Heart left ventricle (tissue), 16 donors: ENCODE measurements around the gene MATK. TPM values are rescaled to one million over a fixed set of nuclear protein-coding genes. Genes with fewer than 3 reads are reported as not detected.

Source experiments
- ATAC-seq, 4 donors: fragments of 200-7000 bp; cut with Tn5 transposase; one replicate each; pipeline ENCODE4 v1.9.1; 2020 to 2022; ENCODE audit warnings: moderate library complexity in 4 of 4, mild to moderate bottlenecking in 3 of 4, moderate number of reproducible peaks in 1 of 4
- DNase-seq, 5 donors: peaks; one replicate each; pipeline ENCODE4 v3.0.0-alpha.2; 2020
- H3K27ac ChIP-seq, 12 donors: fragments of 200-600 bp; sonication (generic) in 4 of 12; one replicate each; pipeline versions ENCODE4 v1.5.0 to v1.8.0; 2016 to 2022; ENCODE audit warnings: mild to moderate bottlenecking in 2 of 12
- H3K27me3 ChIP-seq, 9 donors: fragments of 200-600 bp; sonication (generic) in 2 of 9; one replicate each; pipeline versions ENCODE4 v1.5.1 to v1.8.0; 2016 to 2022; ENCODE audit warnings: mild to moderate bottlenecking in 3 of 9
- H3K36me3 ChIP-seq, 9 donors: fragments of 200-600 bp; sonication (generic) in 2 of 9; one replicate each; pipeline versions ENCODE4 v1.5.0 to v1.8.0; 2018 to 2022; ENCODE audit warnings: mild to moderate bottlenecking in 2 of 9
- H3K4me1 ChIP-seq, 12 donors: fragments of 200-600 bp; sonication (generic) in 4 of 12; one replicate each; pipeline versions ENCODE4 v1.5.0 to v1.8.0; 2016 to 2022; ENCODE audit warnings: mild to moderate bottlenecking in 3 of 12
- H3K4me3 ChIP-seq, 12 donors: fragments of 200-600 bp; sonication (generic) in 4 of 12; one replicate each; pipeline versions ENCODE4 v1.5.0 to v1.8.0; 2017 to 2022; ENCODE audit warnings: mild to moderate bottlenecking in 9 of 12, moderate library complexity in 4 of 12
- H3K9me3 ChIP-seq, 12 donors: fragments of 200-600 bp; sonication (generic) in 4 of 12; one replicate each; pipeline versions ENCODE4 v1.5.0 to v1.8.0; 2016 to 2022; ENCODE audit warnings: mild to moderate bottlenecking in 1 of 12
- POLR2A ChIP-seq, 2 donors: fragments of 450-650 bp; IDR thresholded peaks; one replicate each; pipeline ENCODE4 v1.6.1; 2017; ENCODE audit warnings: antibody characterized with exemption in 2 of 2, mild to moderate bottlenecking in 2 of 2, moderate library complexity in 2 of 2
- WGBS, 4 donors: extraction: QIAGEN DNeasy Blood & Tissue Kit in 2 of 4; methylation state at CpG; one replicate each; pipeline versions ENCODE4 v1.1.5 to v1.1.7; 2013 to 2018; 5-methylcytosine and 5-hydroxymethylcytosine counted together
- intact Hi-C, 10 donors: fragments of 100-400 bp; cut with DNase I; formaldehyde crosslinking; loops; one replicate each; pipeline versions ENCODE4 v1.11.1 to v1.14.2; 2022
- polyA plus RNA-seq, 2 donors: library from polyadenylated mRNA; stranded (reverse); fragments of 200-250 nt; gene quantifications; one replicate each; pipeline ENCODE4 v1.2.3, GENCODE V29; 2013
- total RNA-seq, 9 donors: library from RNA; depleted of rRNA in 2 of 9; stranded (reverse); fragments of >200 nt in 2 of 9; fragmentation: NEBNext Ultra II Directional in 3 of 9; extraction: Animal tissue kit (Norgen Biotek cat#: 25700) in 3 of 9; gene quantifications; one replicate each; pipeline versions ENCODE4 v1.1.0 to v1.2.4, GENCODE V29; 2016 to 2023
- TF ChIP-seq, protein P1 (sequence below), 12 donors: fragments of 200-600 bp; sonication (generic) in 4 of 12; IDR thresholded peaks; one replicate each; pipeline versions ENCODE4 v1.5.0 to v1.8.0; 2018 to 2022; ENCODE audit warnings: antibody characterized with exemption in 12 of 12, mild to moderate bottlenecking in 5 of 12
- donor health status: ischemic (EF 13 %, LVEDD 7.1; RV severe dilation, severe dysfunction).
- donor health status: healthy with polysubstance abuse.
- donor health status: DM: no; HTN: yes; CAD: no.
- donor health status: DM: no; HTN: no; CAD: no.
- donor health status: ischemic (EF 25% LVEDD 6.9; RV normal size, moderate dysfunction).
- donor health status: ischemic (EF 25% LVEDD 5.7; RV mildly dilated, moderate dysfunction).
- donor health status: healthy.
- donor health status: DM: yes; HTN: yes; CAD: no.
- donor health status: ischemic (EF 35%, LVEDD 5.7; RV mildly dilated, moderate dysfunction).
- donor health status: nonischemic (EF 11% LVEDD 7.7; RV severe dilation, severe dysfunction).
- donor health status: DM: yes; HTN: yes; CAD: no.
- donor health status: PGD.
- donor health status: ischemic (EF 29% LVEDD 5.4; RV normal size, mild dysfunction).
- donor health status: nonischemic (EF 23%, LVEDD 6.1; RV moderate dilation, normal function).

MATK gene
- total and polyA plus RNA-seq, 11 donors = 0.20 to 8.9 (median 0.70) TPM

DNA sequence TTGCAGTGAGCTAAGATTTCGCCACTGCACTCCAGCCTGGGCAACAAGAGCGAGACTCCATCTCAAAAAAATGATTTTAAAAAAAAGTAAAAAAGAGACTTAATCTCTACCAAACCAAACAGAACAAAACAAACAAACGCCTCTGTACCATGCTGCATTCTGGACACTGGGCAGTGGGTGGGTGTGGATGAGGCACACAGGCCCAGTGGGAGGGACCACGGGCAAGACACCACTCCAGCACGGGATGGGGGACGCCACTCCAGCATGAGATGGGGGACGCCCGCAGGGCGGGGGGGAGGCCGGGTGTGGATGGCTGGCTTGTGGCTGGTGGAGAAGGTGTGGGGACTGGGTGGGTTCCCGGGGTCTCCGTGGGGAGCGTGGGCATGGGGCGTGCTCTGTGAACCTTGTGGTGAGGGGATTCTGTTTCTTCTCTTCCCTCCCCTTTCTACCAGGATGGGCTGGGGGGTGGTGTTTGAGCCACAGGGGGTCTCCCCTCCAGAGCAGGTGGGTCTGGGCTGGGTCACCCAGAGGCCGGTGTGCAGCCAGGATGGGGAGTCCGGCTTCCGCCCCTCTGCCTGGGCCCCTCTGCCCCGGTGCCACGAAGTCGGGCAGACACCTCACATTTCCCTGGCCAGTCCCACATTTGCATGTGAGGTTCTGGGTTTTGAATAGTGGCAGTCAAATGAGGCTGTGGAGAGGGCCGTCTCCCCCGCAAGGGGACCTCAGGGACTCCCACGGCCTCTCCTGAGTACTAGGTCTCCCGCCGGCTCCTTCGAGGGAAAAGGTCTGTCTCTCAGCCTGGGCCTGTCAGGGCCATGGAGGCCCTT is 23.9 kb upstream of the MATK start:
- Histone ChIP-seq H3K27ac (peak overlapping the region in 1 of 12 donors; percentile 74), H3K36me3 (no peaks in the 10 kb centered on the region), H3K4me3 (no peak overlapping the region), H3K9me3 (no peaks in the 10 kb centered on the region), H3K27me3 (no peaks in the 10 kb centered on the region), H3K4me1 (peaks cover 0 to 31% (median 11%) of the 10 kb centered on the region in 12 donors)
- intact Hi-C loops = no loop called here
- ATAC-seq (no peak), DNase-seq (no peak)
- TF ChIP-seq, protein P1, sequence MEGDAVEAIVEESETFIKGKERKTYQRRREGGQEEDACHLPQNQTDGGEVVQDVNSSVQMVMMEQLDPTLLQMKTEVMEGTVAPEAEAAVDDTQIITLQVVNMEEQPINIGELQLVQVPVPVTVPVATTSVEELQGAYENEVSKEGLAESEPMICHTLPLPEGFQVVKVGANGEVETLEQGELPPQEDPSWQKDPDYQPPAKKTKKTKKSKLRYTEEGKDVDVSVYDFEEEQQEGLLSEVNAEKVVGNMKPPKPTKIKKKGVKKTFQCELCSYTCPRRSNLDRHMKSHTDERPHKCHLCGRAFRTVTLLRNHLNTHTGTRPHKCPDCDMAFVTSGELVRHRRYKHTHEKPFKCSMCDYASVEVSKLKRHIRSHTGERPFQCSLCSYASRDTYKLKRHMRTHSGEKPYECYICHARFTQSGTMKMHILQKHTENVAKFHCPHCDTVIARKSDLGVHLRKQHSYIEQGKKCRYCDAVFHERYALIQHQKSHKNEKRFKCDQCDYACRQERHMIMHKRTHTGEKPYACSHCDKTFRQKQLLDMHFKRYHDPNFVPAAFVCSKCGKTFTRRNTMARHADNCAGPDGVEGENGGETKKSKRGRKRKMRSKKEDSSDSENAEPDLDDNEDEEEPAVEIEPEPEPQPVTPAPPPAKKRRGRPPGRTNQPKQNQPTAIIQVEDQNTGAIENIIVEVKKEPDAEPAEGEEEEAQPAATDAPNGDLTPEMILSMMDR (IDR thresholded peaks at IDR 0.05) = no peak
- TF ChIP-seq POLR2A (IDR thresholded peaks at IDR 0.05) = no peak
- WGBS, 4 donors = 78 to 83% (median 81%) methylated on average over 20 to 26 of the region's 26 CpGs

DNA sequence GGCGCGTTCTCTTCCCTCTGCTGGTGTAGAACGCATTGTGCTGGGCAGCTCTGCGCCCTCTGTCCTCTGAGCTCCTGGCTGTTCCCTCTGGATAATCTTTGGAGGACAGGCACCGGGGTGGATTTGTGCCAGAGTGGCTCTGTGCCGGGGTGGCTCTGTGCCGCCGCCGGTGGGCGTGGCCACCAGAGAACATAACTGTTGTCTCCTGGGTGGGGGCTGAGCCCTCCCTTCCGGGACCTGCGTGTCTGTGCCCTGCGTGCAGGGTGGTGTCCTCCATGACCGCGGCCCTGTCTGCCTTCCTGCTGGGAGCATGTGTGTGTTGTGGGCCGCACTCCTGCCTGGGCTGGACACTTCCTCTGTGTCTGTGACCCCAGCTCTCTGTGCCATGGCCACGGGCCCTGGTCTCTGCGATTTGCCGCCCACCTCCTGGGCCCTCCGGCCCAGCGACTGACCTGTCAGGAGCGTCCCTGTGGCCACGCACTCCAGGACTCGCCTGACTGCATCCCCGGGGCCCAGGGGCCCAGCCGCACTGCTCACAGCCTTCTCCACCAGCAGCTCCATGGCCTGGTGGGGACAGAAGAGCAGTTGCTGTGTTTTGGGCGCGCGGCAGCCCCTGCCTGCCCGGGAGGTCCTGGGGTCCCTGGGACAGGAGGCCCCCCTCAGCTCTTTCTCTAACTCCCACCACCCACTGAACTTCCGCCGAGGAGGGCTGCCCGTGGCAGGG is 22.4 kb upstream of the MATK start:
- Histone ChIP-seq H3K36me3 (no peaks in the 10 kb centered on the region), H3K4me1 (peaks cover 0 to 29% (median 10%) of the 10 kb centered on the region in 12 donors), H3K27ac (peak overlapping the region in 9 of 12 donors; percentile 5 to 64 (median 26)), H3K27me3 (peaks cover 0 to 7% (median 0%) of the 10 kb centered on the region in 9 donors), H3K4me3 (no peak overlapping the region), H3K9me3 (no peaks in the 10 kb centered on the region)
- TF ChIP-seq, protein P1 (IDR thresholded peaks at IDR 0.05) = peak in 1 of 12 donors; percentile 7
- no peak for TF ChIP-seq POLR2A (IDR thresholded peaks at IDR 0.05)
- ATAC-seq (peak in 3 of 4 donors; percentile 25 to 57 (median 25)), DNase-seq (peak in 2 of 5 donors; percentile 68 to 69)
- 75 to 82% (median 80%) methylated on average over 27 to 33 of the region's 33 CpGs for WGBS, 4 donors
- intact Hi-C loops = no loop called here

DNA sequence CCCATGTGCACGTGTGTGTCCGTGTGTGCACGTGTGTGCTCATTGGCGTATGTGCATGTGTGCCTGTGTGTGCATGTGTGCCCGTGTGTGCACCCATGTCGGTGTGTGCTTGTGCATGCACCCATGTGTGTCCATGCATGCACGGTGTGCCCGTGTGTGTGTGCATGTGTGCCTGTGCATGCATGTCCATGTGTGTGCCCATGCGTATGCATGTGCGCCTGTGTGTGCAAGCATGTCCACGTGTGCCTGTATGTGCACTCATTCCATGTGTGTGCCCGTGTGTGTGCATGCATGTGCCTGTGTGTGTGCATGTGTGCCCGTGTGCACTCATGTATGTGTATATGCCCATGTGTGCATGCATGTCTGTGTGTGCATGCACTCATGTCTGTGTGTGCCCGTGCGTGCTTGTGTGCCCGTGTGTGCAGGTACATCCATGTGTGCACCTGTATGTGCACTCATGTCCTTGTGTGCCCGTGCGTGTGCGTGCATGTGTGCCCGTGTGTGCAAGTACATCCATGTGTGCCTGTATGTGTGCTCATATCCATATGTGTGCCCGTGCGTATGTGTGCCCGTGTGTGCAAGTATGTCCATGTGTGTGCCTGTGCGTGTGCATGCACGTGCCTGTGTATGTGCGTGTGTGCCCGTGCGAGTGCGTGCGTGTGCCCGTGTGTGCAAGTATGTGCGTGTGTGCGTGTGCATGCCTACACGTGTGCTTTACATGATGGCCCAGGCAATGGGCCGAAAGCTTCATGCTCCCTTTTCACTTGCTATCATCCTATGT is 21.6 kb upstream of the MATK start:
- WGBS, 4 donors = 91 to 97% (median 95%) methylated on average over 25 to 35 of the region's 35 CpGs
- Histone ChIP-seq H3K9me3 (no peaks in the 10 kb centered on the region), H3K4me1 (peaks cover 0 to 21% (median 2%) of the 10 kb centered on the region in 12 donors), H3K27me3 (peaks cover 0 to 9% (median 0%) of the 10 kb centered on the region in 9 donors), H3K36me3 (no peaks in the 10 kb centered on the region), H3K4me3 (no peak overlapping the region), H3K27ac (peak overlapping the region in 3 of 12 donors; percentile 44 to 64 (median 44))
- ATAC-seq = no peak
- intact Hi-C loops = no loop called here
- no peak for TF ChIP-seq POLR2A (IDR thresholded peaks at IDR 0.05)
- TF ChIP-seq, protein P1 (IDR thresholded peaks at IDR 0.05) = no peak
- no peak for DNase-seq
